CD4-positive, alpha-beta T cell treated with Interleukin-17A for 4 hours (primary cell): ENCODE data around the gene DCLRE1B.

Experiments used
- DNase-seq: peaks from one replicate; pipeline ENCODE4 v3.0.0-alpha.2; 2020; ENCODE audit warnings: mixed read lengths

The DCLRE1B gene

GRCh38 chr1:113950908-113951307 lies 45.8 kb downstream of the DCLRE1B start:
- no peak for DNase-seq

GRCh38 chr1:113951719-113952118 lies 46.6 kb downstream of the DCLRE1B start:
- DNase-seq = no peak

GRCh38 chr1:113957984-113958383 lies 52.9 kb downstream of the DCLRE1B start:
- DNase-seq = no peak

GRCh38 chr1:113958691-113959090 lies 53.6 kb downstream of the DCLRE1B start:
- DNase-seq = no peak

GRCh38 chr1:113963281-113963906 lies 58.3 kb downstream of the DCLRE1B start:
- no peak for DNase-seq
